Upper lobe of left lung (tissue), 6 donors: Measurements from ENCODE around the gene PRKD1. TPM values are rescaled to one million over a fixed set of nuclear protein-coding genes. Genes with fewer than 3 reads are reported as not detected.

ENCODE experiments used
- ATAC-seq, 2 donors: fragments of 200-7000 bp; cut with Tn5 transposase; one replicate each; pipeline ENCODE4 v1.9.1; 2022; ENCODE audit warnings: mild to moderate bottlenecking in 2 of 2, moderate library complexity in 2 of 2; ENCODE audit not compliant: low FRiP score in 2 of 2
- DNase-seq, 2 donors: peaks; one replicate each; pipeline ENCODE4 v3.0.0-alpha.2; 2019 to 2020
- H3K27ac ChIP-seq, 4 donors: fragments of 200-600 bp; sonication (generic); one replicate each; pipeline ENCODE4 v1.5.1; 2016 to 2019
- H3K27me3 ChIP-seq, 4 donors: fragments of 200-600 bp; sonication (generic); one replicate each; pipeline ENCODE4 v1.5.1; 2017 to 2019
- H3K36me3 ChIP-seq, 4 donors: fragments of 200-600 bp; sonication (generic); one replicate each; pipeline ENCODE4 v1.5.1; 2016 to 2019
- H3K4me1 ChIP-seq, 4 donors: fragments of 200-600 bp; sonication (generic); one replicate each; pipeline ENCODE4 v1.5.1; 2018 to 2019
- H3K4me3 ChIP-seq, 4 donors: fragments of 200-600 bp; sonication (generic); one replicate each; pipeline ENCODE4 v1.5.1; 2017 to 2019; ENCODE audit warnings: mild to moderate bottlenecking in 2 of 4, moderate library complexity in 1 of 4
- H3K9me3 ChIP-seq, 4 donors: fragments of 200-600 bp; sonication (generic); one replicate each; pipeline ENCODE4 v1.5.1; 2018 to 2019
- EP300 ChIP-seq, 4 donors: sonication (generic); formaldehyde crosslinking; IDR thresholded peaks; one replicate each; pipeline ENCODE4 v1.5.1; 2017; ENCODE audit warnings: antibody characterized with exemption in 4 of 4, control low read depth in 2 of 4
- POLR2A ChIP-seq, 4 donors: fragments of 450-650 bp; IDR thresholded peaks; one replicate each; pipeline ENCODE4 v1.5.1; 2016 to 2017; ENCODE audit warnings: antibody characterized with exemption in 4 of 4, mild to moderate bottlenecking in 2 of 4
- POLR2AphosphoS5 ChIP-seq, 2 donors: sonication (generic); formaldehyde crosslinking; IDR thresholded peaks; one replicate each; pipeline ENCODE4 v1.5.1; 2017; ENCODE audit warnings: antibody characterized with exemption in 2 of 2
- WGBS, 2 donors: methylation state at CpG; one replicate each; pipeline ENCODE4 v1.1.5; 2017 to 2018; 5-methylcytosine and 5-hydroxymethylcytosine counted together
- total RNA-seq, 6 donors: library from RNA; depleted of rRNA in 4 of 6; stranded (reverse); fragments of >200 nt in 4 of 6; gene quantifications; one replicate each; pipeline versions ENCODE4 v1.1.0 to v1.2.1, GENCODE V29; 2016 to 2021
- TF ChIP-seq, protein P1 (sequence below), 6 experiments: fragments of 450-650 bp in 4 of 6; fragments of 200-600 bp in 2 of 6; sonication (generic) in 2 of 6; IDR thresholded peaks; one replicate each; pipeline ENCODE4 v1.5.1; 2016 to 2019; ENCODE audit warnings: antibody characterized with exemption in 6 of 6
- donor health status: DM: no; HTN: no; CAD: no; lungs with moderate emphysema.
- donor health status: DM: no; HTN: yes; CAD: no; lungs with severe emphysema.

The PRKD1 gene
- total RNA-seq, 6 donors from 2014 or later = 12.2 to 32.5 (median 15.2) TPM

DNA sequence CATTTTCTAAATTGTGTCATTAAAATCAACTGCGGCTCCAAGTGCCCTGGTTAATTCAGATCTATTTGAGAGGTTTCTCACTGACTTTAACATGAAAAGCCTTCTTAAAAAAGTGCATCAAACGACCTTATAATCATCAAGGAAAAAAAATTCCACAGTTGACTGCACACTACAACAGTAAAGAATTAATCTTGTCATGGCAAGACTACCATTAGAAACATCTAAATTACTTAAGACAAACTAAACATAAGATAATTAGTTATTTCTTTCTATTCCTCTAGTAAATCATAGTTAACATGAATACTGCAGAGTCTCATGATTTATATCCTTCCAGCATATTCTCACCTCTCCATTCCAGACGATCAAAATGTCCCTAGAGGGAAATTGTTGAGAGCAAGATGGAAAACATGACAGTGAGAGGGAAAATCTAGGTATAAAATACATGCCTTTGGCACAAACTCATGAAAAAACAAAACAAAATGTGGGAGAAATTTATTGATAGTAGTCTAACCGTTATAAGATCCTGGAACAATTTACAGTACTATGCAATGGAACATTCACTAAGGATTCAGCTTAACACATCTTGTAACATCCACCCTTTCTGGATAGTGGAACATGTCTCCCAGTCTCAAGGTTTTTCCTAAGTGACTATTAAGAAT lies 112.5 kb downstream of the PRKD1 start:
- DNase-seq (no peak), ATAC-seq (no peak)
- WGBS, 2 donors = 78 to 80% methylated on average over 4 of the region's 4 CpGs
- Histone ChIP-seq H3K27me3 (no peaks in the 10 kb centered on the region), H3K4me1 (peaks cover 0 to 13% (median 8%) of the 10 kb centered on the region in 4 donors), H3K36me3 (no peaks in the 10 kb centered on the region), H3K9me3 (no peaks in the 10 kb centered on the region), H3K27ac (no peak overlapping the region), H3K4me3 (no peak overlapping the region)
- TF ChIP-seq POLR2AphosphoS5 (IDR thresholded peaks at IDR 0.05) = no peak
- no peak for TF ChIP-seq POLR2A (IDR thresholded peaks at IDR 0.05)
- TF ChIP-seq, protein P1, sequence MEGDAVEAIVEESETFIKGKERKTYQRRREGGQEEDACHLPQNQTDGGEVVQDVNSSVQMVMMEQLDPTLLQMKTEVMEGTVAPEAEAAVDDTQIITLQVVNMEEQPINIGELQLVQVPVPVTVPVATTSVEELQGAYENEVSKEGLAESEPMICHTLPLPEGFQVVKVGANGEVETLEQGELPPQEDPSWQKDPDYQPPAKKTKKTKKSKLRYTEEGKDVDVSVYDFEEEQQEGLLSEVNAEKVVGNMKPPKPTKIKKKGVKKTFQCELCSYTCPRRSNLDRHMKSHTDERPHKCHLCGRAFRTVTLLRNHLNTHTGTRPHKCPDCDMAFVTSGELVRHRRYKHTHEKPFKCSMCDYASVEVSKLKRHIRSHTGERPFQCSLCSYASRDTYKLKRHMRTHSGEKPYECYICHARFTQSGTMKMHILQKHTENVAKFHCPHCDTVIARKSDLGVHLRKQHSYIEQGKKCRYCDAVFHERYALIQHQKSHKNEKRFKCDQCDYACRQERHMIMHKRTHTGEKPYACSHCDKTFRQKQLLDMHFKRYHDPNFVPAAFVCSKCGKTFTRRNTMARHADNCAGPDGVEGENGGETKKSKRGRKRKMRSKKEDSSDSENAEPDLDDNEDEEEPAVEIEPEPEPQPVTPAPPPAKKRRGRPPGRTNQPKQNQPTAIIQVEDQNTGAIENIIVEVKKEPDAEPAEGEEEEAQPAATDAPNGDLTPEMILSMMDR (IDR thresholded peaks at IDR 0.05) = no peak
- no peak for TF ChIP-seq EP300 (IDR thresholded peaks at IDR 0.05)

DNA sequence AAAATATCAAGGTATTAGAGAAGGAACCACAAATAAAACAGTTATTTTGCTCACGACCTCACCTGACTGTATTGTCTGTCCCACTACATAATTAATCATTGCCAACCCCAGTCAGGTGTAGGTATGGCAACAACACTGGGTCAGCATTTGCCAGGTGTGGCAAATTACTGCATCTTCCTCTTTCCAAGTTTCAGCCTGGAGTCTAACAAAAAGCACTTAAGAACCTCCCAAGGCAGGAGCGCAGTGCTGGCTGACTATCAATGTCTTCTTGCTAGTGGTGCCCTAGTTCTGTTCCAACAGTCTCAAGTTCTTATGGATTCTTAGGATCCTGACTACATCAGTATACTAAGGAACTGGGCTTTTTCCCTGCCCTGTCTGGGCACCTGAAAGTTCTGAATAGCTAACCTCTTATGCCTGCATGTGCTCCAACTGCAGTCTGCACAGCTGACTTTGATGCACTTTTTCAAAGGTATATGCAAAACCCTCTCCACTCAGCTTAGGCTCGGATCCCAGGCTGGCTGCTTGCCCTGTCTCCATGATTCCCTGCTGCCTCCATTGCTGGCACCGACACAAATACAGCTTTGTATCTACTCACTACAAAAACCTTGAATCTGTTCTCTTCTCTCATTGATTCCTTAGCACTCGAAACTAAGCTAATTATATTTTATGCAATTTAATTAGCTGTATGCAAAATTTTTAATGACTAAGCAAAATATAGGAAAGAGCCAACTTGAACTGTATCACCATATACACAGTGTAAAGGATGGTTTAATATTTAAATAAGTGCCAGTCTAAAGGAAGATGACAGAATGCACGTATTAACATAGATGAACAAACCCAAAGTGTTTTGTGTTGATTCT lies 113.3 kb downstream of the PRKD1 start:
- Histone ChIP-seq H3K36me3 (no peaks in the 10 kb centered on the region), H3K27ac (no peak overlapping the region), H3K9me3 (no peaks in the 10 kb centered on the region), H3K27me3 (no peaks in the 10 kb centered on the region), H3K4me3 (no peak overlapping the region), H3K4me1 (peaks cover 0 to 16% (median 9%) of the 10 kb centered on the region in 4 donors)
- 58 to 59% methylated on average over 6 of the region's 6 CpGs for WGBS, 2 donors
- peak in 1 of 2 donors; percentile 25 for DNase-seq
- ATAC-seq = peak; percentile 14 to 34
- no peak for TF ChIP-seq POLR2A (IDR thresholded peaks at IDR 0.05)
- no peak for TF ChIP-seq POLR2AphosphoS5 (IDR thresholded peaks at IDR 0.05)
- TF ChIP-seq, protein P1 (IDR thresholded peaks at IDR 0.05) = no peak
- TF ChIP-seq EP300 (IDR thresholded peaks at IDR 0.05) = no peak

DNA sequence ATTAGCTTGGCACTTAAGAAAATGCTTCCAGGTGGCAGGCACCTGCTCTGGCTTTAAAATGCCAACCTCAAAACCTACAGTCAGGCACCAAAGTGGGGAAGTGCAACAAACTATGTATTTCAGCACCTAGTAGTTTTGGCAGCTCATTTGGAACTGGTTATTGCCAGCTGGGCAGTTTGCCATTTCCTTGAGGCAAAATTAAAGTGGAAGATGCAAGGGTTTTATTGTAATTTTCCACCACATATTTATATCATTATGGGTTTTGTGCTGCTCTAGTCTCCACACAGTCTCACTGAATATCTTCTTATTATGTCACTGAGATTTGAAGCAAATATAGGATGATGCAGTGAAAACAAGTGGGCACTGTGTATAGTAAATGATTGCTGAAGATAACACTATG lies 117.0 kb downstream of the PRKD1 start:
- no peaks in the 10 kb centered on the region for H3K27me3 ChIP-seq

DNA sequence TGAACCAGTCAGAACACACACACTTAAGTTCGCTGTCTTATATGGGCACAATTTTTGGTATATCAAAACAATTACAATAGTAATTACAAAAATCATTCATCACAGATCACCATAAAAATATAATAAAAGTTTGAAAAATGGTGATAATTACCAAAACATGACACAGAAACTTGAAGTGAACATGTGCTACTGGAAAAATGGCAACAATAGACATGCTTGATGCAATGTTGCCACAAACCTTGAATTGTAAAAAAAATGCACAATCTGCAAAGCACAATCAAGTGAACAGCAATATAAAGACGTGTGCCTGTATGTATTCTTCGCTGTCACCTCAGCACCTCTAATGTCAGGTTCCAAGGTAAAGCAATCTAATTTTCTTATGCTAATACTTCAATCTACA lies 117.6 kb downstream of the PRKD1 start:
- DNase-seq = no peak
- 68 to 79% methylated on average over 3 of the region's 3 CpGs for WGBS, 2 donors
- Histone ChIP-seq H3K27me3 (no peaks in the 10 kb centered on the region), H3K4me1 (peaks cover 7 to 26% (median 12%) of the 10 kb centered on the region in 4 donors), H3K36me3 (no peaks in the 10 kb centered on the region), H3K27ac (no peak overlapping the region), H3K4me3 (no peak overlapping the region), H3K9me3 (no peaks in the 10 kb centered on the region)
- no peak for ATAC-seq
- TF ChIP-seq POLR2AphosphoS5 (IDR thresholded peaks at IDR 0.05) (no peak), POLR2A (IDR thresholded peaks at IDR 0.05) (no peak), EP300 (IDR thresholded peaks at IDR 0.05) (no peak)
- TF ChIP-seq, protein P1 (IDR thresholded peaks at IDR 0.05) = no peak

More for the DNA sequence above, 117.0 kb downstream of the PRKD1 start:
- H3K9me3 ChIP-seq = no peaks in the 10 kb centered on the region
- peak overlapping the region in 1 of 4 donors; percentile 37 for H3K27ac ChIP-seq
- H3K4me1 ChIP-seq = peaks cover 2 to 26% (median 10%) of the 10 kb centered on the region in 4 donors
- no peak overlapping the region for H3K4me3 ChIP-seq
- ATAC-seq (no peak), DNase-seq (peak in 1 of 2 donors; percentile 26)
- TF ChIP-seq, protein P1 (IDR thresholded peaks at IDR 0.05) = no peak
- no peak for TF ChIP-seq POLR2AphosphoS5 (IDR thresholded peaks at IDR 0.05)
- TF ChIP-seq POLR2A (IDR thresholded peaks at IDR 0.05) = no peak
- no peak for TF ChIP-seq EP300 (IDR thresholded peaks at IDR 0.05)
- no peaks in the 10 kb centered on the region for H3K36me3 ChIP-seq
